H9 (cell line): ENCODE results near the gene PHF21B. TPM values are rescaled to one million over a fixed set of nuclear protein-coding genes. Genes with fewer than 3 reads are reported as not detected.

ENCODE experiments used
- DNase-seq: peaks from one replicate; pipeline ENCODE4 v3.0.0-alpha.2; 2017
- H2AFZ ChIP-seq: one replicate; pipeline ENCODE4 v1.6.1; 2013; ENCODE audit warnings: mild to moderate bottlenecking, low read length, control low read depth, moderate library complexity
- H2AK5ac ChIP-seq: 2 replicates; pipeline ENCODE4 v1.6.1; 2013; ENCODE audit warnings: low read length, control low read depth, mixed read lengths; ENCODE audit not compliant: insufficient read length
- H2BK120ac ChIP-seq: one replicate; pipeline ENCODE4 v1.6.1; 2013; ENCODE audit warnings: low read depth, mild to moderate bottlenecking, low read length, control low read depth, inconsistent platforms; ENCODE audit not compliant: poor library complexity, severe bottlenecking
- H2BK12ac ChIP-seq: 2 replicates; pipeline ENCODE4 v1.6.1; 2013; ENCODE audit warnings: low read length, control low read depth, mixed read lengths, low read depth; ENCODE audit not compliant: insufficient read length
- H2BK15ac ChIP-seq: 2 replicates; pipeline ENCODE4 v1.6.1; 2013; ENCODE audit warnings: low read depth, low read length, control low read depth
- H2BK20ac ChIP-seq: one replicate; pipeline ENCODE4 v1.6.1; 2013; ENCODE audit warnings: low read depth, mild to moderate bottlenecking, low read length, control low read depth, inconsistent platforms; ENCODE audit not compliant: poor library complexity, severe bottlenecking
- H2BK5ac ChIP-seq: 2 replicates; pipeline ENCODE4 v1.6.1; 2013; ENCODE audit warnings: low read length, control low read depth, mixed read lengths; ENCODE audit not compliant: insufficient read length
- H3K14ac ChIP-seq: 2 replicates; pipeline ENCODE4 v1.6.1; 2013; ENCODE audit warnings: low read length, control low read depth; ENCODE audit not compliant: insufficient read depth
- H3K18ac ChIP-seq: 2 replicates; pipeline ENCODE4 v1.6.1; 2013; ENCODE audit warnings: low read depth, mild to moderate bottlenecking, mixed read lengths, low read length, control low read depth; ENCODE audit not compliant: insufficient read length
- H3K23ac ChIP-seq: 2 replicates; pipeline ENCODE4 v1.6.1; 2013; ENCODE audit warnings: low read length, control low read depth, mixed read lengths, low read depth; ENCODE audit not compliant: insufficient read length
- H3K23me2 ChIP-seq: 2 replicates; pipeline ENCODE4 v1.6.1; 2013; ENCODE audit warnings: low read depth, mild to moderate bottlenecking, mixed read lengths, low read length, control low read depth; ENCODE audit not compliant: insufficient read length, poor library complexity, severe bottlenecking
- H3K27ac ChIP-seq: 2 replicates; pipeline ENCODE4 v1.5.1; 2013; ENCODE audit warnings: low read length, control low read depth, mixed read lengths, low read depth; ENCODE audit not compliant: insufficient read length
- H3K27me3 ChIP-seq: 2 replicates; pipeline ENCODE4 v1.6.1; 2013; ENCODE audit warnings: low read length, control low read depth, inconsistent platforms; ENCODE audit not compliant: insufficient read depth
- H3K4ac ChIP-seq: 2 replicates; pipeline ENCODE4 v1.6.1; 2013; ENCODE audit warnings: low read depth, mild to moderate bottlenecking, control low read depth, inconsistent platforms, low read length, moderate library complexity
- H3K4me1 ChIP-seq: 2 replicates; pipeline ENCODE4 v1.6.1; 2013; ENCODE audit warnings: low read length, control low read depth, inconsistent platforms; ENCODE audit not compliant: insufficient read depth
- H3K4me2 ChIP-seq: 2 replicates; pipeline ENCODE4 v1.6.1; 2013; ENCODE audit warnings: low read length, control low read depth, mixed read lengths; ENCODE audit not compliant: insufficient read length, insufficient read depth
- H3K56ac ChIP-seq: 2 replicates; pipeline ENCODE4 v1.6.1; 2013; ENCODE audit warnings: low read depth, mild to moderate bottlenecking, mixed read lengths, low read length, control low read depth; ENCODE audit not compliant: insufficient read length
- H3K79me1 ChIP-seq: 2 replicates; pipeline ENCODE4 v1.6.1; 2013; ENCODE audit warnings: low read depth, mild to moderate bottlenecking, moderate library complexity, low read length, control low read depth, inconsistent platforms; ENCODE audit not compliant: insufficient read depth, poor library complexity, severe bottlenecking
- H3K79me2 ChIP-seq: 2 replicates; pipeline ENCODE4 v1.6.1; 2013; ENCODE audit warnings: low read length, control low read depth, inconsistent platforms; ENCODE audit not compliant: insufficient read depth
- H3K9ac ChIP-seq: 2 replicates; pipeline ENCODE4 v1.6.1; 2013; ENCODE audit warnings: low read length, control low read depth, mixed read lengths; ENCODE audit not compliant: insufficient read length; ENCODE audit errors: extremely low read depth
- H3K9me3 ChIP-seq: one replicate; pipeline ENCODE4 v1.6.1; 2013; ENCODE audit warnings: low read depth, low read length, inconsistent platforms; ENCODE audit not compliant: control insufficient read depth
- H3T11ph ChIP-seq: one replicate; pipeline ENCODE4 v1.6.1; 2013; ENCODE audit warnings: mild to moderate bottlenecking, low read length, control low read depth, inconsistent platforms
- H4K20me1 ChIP-seq: one replicate; pipeline ENCODE4 v1.6.1; 2013; ENCODE audit not compliant: control insufficient read depth, insufficient read length, insufficient read depth
- H4K5ac ChIP-seq: 2 replicates; pipeline ENCODE4 v1.6.1; 2013; ENCODE audit warnings: low read depth, mild to moderate bottlenecking, mixed read lengths, low read length, control low read depth; ENCODE audit not compliant: insufficient read length
- H4K8ac ChIP-seq: replicated peaks from 2 replicates; pipeline ENCODE4 v1.6.1; 2013; ENCODE audit warnings: low read length, control low read depth, mixed read lengths, low read depth; ENCODE audit not compliant: insufficient read length
- H4K91ac ChIP-seq: 2 replicates; pipeline ENCODE4 v1.6.1; 2013; ENCODE audit warnings: low read depth, mild to moderate bottlenecking, moderate library complexity, mixed read lengths, low read length, control low read depth; ENCODE audit not compliant: insufficient read length
- H3K27ac Mint-ChIP-seq, 3 experiments: 2 replicates in 2 of 3; 3 replicates in 1 of 3; pipeline ENCODE4 v1.8.0; 2020 to 2021; ENCODE audit warnings: mixed read lengths in 3 of 3, mild to moderate bottlenecking in 1 of 3, moderate library complexity in 1 of 3
- H3K27me3 Mint-ChIP-seq: 2 replicates; pipeline ENCODE4 v1.8.0; 2021; ENCODE audit warnings: low read depth, mild to moderate bottlenecking, moderate library complexity, mixed read lengths
- H3K36me3 Mint-ChIP-seq, 3 experiments: 2 replicates in 2 of 3; 3 replicates in 1 of 3; pipeline ENCODE4 v1.8.0; 2020 to 2021; ENCODE audit warnings: low read depth in 3 of 3, mixed read lengths in 3 of 3; ENCODE audit not compliant: insufficient read depth in 1 of 3
- H3K4me1 Mint-ChIP-seq, 2 experiments: 2 replicates each; pipeline ENCODE4 v1.8.0; 2020; ENCODE audit warnings: mixed read lengths in 2 of 2
- H3K4me3 Mint-ChIP-seq, 2 experiments: 2 replicates in 1 of 2; 3 replicates in 1 of 2; pipeline ENCODE4 v1.8.0; 2020 to 2021; ENCODE audit warnings: mild to moderate bottlenecking in 2 of 2, mixed read lengths in 2 of 2, moderate library complexity in 1 of 2
- H3K9me3 Mint-ChIP-seq, 2 experiments: 2 replicates in 1 of 2; 3 replicates in 1 of 2; pipeline ENCODE4 v1.8.0; 2020; ENCODE audit warnings: mild to moderate bottlenecking in 2 of 2, mixed read lengths in 2 of 2, moderate library complexity in 1 of 2
- CTCF ChIP-seq: fragments of 200-600 bp; sonication (generic); conservative IDR thresholded peaks from 3 replicates; pipeline ENCODE4 v1.8.0; 2021; ENCODE audit warnings: antibody characterized with exemption, mild to moderate bottlenecking
- WGBS: extraction: QIAGEN DNeasy Blood & Tissue Kit; methylation state at CpG from one replicate; pipeline ENCODE4 v1.1.7; 2013; ENCODE audit warnings: missing lambda C conversion rate, low lambda C conversion rate, mixed read lengths; ENCODE audit not compliant: insufficient read length; ENCODE audit errors: extremely low coverage; 5-methylcytosine and 5-hydroxymethylcytosine counted together
- total RNA-seq: library from RNA; stranded (reverse); gene quantifications from 2 replicates; pipeline ENCODE4 v1.2.1, GENCODE V29; 2021

Gene PHF21B
- total RNA-seq, 1 experiment from 2014 or later: 60.3 TPM

DNA sequence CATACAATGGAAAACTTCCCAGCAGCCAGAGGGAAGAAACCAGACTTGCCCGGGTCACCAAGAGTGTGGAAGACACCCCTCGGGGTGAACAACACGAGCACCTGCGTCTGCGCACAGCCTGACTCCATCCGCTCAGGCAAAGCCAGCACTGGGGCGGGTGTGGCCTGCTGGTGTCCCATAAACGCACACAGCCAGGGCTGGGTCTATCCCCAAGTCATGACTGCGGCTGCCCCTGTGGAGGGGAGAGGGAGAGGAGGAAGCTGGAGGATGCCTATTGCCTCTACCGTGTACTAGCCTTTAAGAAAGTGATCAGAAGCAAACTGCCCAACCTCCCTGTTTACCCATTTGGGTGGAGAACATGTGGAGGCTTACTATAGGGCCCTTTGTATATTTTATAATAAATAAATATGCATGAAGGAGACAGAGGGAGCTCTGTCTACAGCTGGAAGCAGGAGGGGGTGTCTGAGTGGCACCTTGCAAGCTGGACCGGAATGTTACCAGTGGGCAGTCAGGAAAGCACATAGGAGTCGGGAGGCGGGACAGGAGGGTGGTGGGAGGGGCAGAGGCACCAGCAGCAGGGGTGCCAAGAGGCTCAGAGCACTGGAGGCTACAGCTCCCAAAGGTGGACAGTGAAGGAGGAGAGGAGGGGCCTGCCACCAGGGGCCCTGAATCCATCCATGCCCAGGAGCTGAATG lies 79.6 kb downstream of the PHF21B start:
- no peak for DNase-seq
- Histone ChIP-seq H2AFZ (no peak overlapping the region), H2BK120ac (no peak overlapping the region), H3K23me2 (no peaks in the 10 kb centered on the region), H3K9me3 (no peaks in the 10 kb centered on the region), H3K79me1 (no peaks in the 10 kb centered on the region), H3K79me2 (no peaks in the 10 kb centered on the region), H4K8ac (no peak overlapping the region), H2BK12ac (no peak overlapping the region), H3K27ac (no peak overlapping the region), H3K23ac (no peak overlapping the region), H3K9ac (no peak overlapping the region), H3K56ac (no peak overlapping the region), H3K27me3 (no peaks in the 10 kb centered on the region), H4K5ac (no peak overlapping the region), H3K4me1 (no peaks in the 10 kb centered on the region), H2BK5ac (no peak overlapping the region), H3K4me2 (no peak overlapping the region), H3K4ac (no peak overlapping the region), H2BK15ac (no peak overlapping the region), H3K18ac (no peak overlapping the region), H2AK5ac (no peak overlapping the region), H3T11ph (no peak overlapping the region), H4K91ac (no peak overlapping the region), H4K20me1 (no peaks in the 10 kb centered on the region), H3K14ac (no peak overlapping the region; the same call in 1 of the 2 replicates), H2BK20ac (no peak overlapping the region)
- no peaks in the 10 kb centered on the region for H3K27me3 Mint-ChIP-seq
- peaks cover 18 to 35% (median 25%) of the 10 kb centered on the region in 3 experiments for H3K36me3 Mint-ChIP-seq
- no CpG with 5 or more reads among the region's 13 CpGs for WGBS
- H3K27ac Mint-ChIP-seq: no peak overlapping the region
- H3K4me3 Mint-ChIP-seq: no peak overlapping the region
- peaks cover 8 to 19% of the 10 kb centered on the region in 2 experiments; a peak in 3 of 4 replicates for H3K4me1 Mint-ChIP-seq
- TF ChIP-seq CTCF: no peak
- H3K9me3 Mint-ChIP-seq: peaks cover 0 to 7% of the 10 kb centered on the region in 2 experiments; a peak in 3 of 5 replicates
